Heart left ventricle (tissue), 16 donors: Measurements from ENCODE around the gene ROBO1. TPM values are rescaled to one million over a fixed set of nuclear protein-coding genes. Genes with fewer than 3 reads are reported as not detected.
A peak's percentile ranks its signal among the peaks of the same experiment; 100 is the strongest.

Experiments used
- ATAC-seq, 4 donors: fragments of 200-7000 bp; cut with Tn5 transposase; one replicate each; pipeline ENCODE4 v1.9.1; 2020 to 2022; ENCODE audit warnings: moderate library complexity in 4 of 4, mild to moderate bottlenecking in 3 of 4, moderate number of reproducible peaks in 1 of 4
- DNase-seq, 5 donors: peaks; one replicate each; pipeline ENCODE4 v3.0.0-alpha.2; 2020
- H3K27ac ChIP-seq, 12 donors: fragments of 200-600 bp; sonication (generic) in 4 of 12; one replicate each; pipeline versions ENCODE4 v1.5.0 to v1.8.0; 2016 to 2022; ENCODE audit warnings: mild to moderate bottlenecking in 2 of 12
- H3K27me3 ChIP-seq, 9 donors: fragments of 200-600 bp; sonication (generic) in 2 of 9; one replicate each; pipeline versions ENCODE4 v1.5.1 to v1.8.0; 2016 to 2022; ENCODE audit warnings: mild to moderate bottlenecking in 3 of 9
- H3K36me3 ChIP-seq, 9 donors: fragments of 200-600 bp; sonication (generic) in 2 of 9; one replicate each; pipeline versions ENCODE4 v1.5.0 to v1.8.0; 2018 to 2022; ENCODE audit warnings: mild to moderate bottlenecking in 2 of 9
- H3K4me1 ChIP-seq, 12 donors: fragments of 200-600 bp; sonication (generic) in 4 of 12; one replicate each; pipeline versions ENCODE4 v1.5.0 to v1.8.0; 2016 to 2022; ENCODE audit warnings: mild to moderate bottlenecking in 3 of 12
- H3K4me3 ChIP-seq, 12 donors: fragments of 200-600 bp; sonication (generic) in 4 of 12; one replicate each; pipeline versions ENCODE4 v1.5.0 to v1.8.0; 2017 to 2022; ENCODE audit warnings: mild to moderate bottlenecking in 9 of 12, moderate library complexity in 4 of 12
- H3K9me3 ChIP-seq, 12 donors: fragments of 200-600 bp; sonication (generic) in 4 of 12; one replicate each; pipeline versions ENCODE4 v1.5.0 to v1.8.0; 2016 to 2022; ENCODE audit warnings: mild to moderate bottlenecking in 1 of 12
- CTCF ChIP-seq, 12 donors: fragments of 200-600 bp; sonication (generic) in 4 of 12; IDR thresholded peaks; one replicate each; pipeline versions ENCODE4 v1.5.0 to v1.8.0; 2018 to 2022; ENCODE audit warnings: antibody characterized with exemption in 12 of 12, mild to moderate bottlenecking in 5 of 12
- POLR2A ChIP-seq, 2 donors: fragments of 450-650 bp; IDR thresholded peaks; one replicate each; pipeline ENCODE4 v1.6.1; 2017; ENCODE audit warnings: antibody characterized with exemption in 2 of 2, mild to moderate bottlenecking in 2 of 2, moderate library complexity in 2 of 2
- WGBS, 4 donors: extraction: QIAGEN DNeasy Blood & Tissue Kit in 2 of 4; methylation state at CpG; one replicate each; pipeline versions ENCODE4 v1.1.5 to v1.1.7; 2013 to 2018; 5-methylcytosine and 5-hydroxymethylcytosine counted together
- intact Hi-C, 10 donors: fragments of 100-400 bp; cut with DNase I; formaldehyde crosslinking; loops; one replicate each; pipeline versions ENCODE4 v1.11.1 to v1.14.2; 2022
- polyA plus RNA-seq, 2 donors: library from polyadenylated mRNA; stranded (reverse); fragments of 200-250 nt; gene quantifications; one replicate each; pipeline ENCODE4 v1.2.3, GENCODE V29; 2013
- total RNA-seq, 9 donors: library from RNA; depleted of rRNA in 2 of 9; stranded (reverse); fragments of >200 nt in 2 of 9; fragmentation: NEBNext Ultra II Directional in 3 of 9; extraction: Animal tissue kit (Norgen Biotek cat#: 25700) in 3 of 9; gene quantifications; one replicate each; pipeline versions ENCODE4 v1.1.0 to v1.2.4, GENCODE V29; 2016 to 2023
- donor health status: ischemic (EF 13 %, LVEDD 7.1; RV severe dilation, severe dysfunction).
- donor health status: healthy with polysubstance abuse.
- donor health status: DM: no; HTN: yes; CAD: no.
- donor health status: DM: no; HTN: no; CAD: no.
- donor health status: ischemic (EF 25% LVEDD 6.9; RV normal size, moderate dysfunction).
- donor health status: ischemic (EF 25% LVEDD 5.7; RV mildly dilated, moderate dysfunction).
- donor health status: healthy.
- donor health status: DM: yes; HTN: yes; CAD: no.
- donor health status: ischemic (EF 35%, LVEDD 5.7; RV mildly dilated, moderate dysfunction).
- donor health status: nonischemic (EF 11% LVEDD 7.7; RV severe dilation, severe dysfunction).
- donor health status: DM: yes; HTN: yes; CAD: no.
- donor health status: PGD.
- donor health status: ischemic (EF 29% LVEDD 5.4; RV normal size, mild dysfunction).
- donor health status: nonischemic (EF 23%, LVEDD 6.1; RV moderate dilation, normal function).

ROBO1 gene
- total and polyA plus RNA-seq, 11 donors: 1.4 to 14.8 (median 5.7) TPM

DNA sequence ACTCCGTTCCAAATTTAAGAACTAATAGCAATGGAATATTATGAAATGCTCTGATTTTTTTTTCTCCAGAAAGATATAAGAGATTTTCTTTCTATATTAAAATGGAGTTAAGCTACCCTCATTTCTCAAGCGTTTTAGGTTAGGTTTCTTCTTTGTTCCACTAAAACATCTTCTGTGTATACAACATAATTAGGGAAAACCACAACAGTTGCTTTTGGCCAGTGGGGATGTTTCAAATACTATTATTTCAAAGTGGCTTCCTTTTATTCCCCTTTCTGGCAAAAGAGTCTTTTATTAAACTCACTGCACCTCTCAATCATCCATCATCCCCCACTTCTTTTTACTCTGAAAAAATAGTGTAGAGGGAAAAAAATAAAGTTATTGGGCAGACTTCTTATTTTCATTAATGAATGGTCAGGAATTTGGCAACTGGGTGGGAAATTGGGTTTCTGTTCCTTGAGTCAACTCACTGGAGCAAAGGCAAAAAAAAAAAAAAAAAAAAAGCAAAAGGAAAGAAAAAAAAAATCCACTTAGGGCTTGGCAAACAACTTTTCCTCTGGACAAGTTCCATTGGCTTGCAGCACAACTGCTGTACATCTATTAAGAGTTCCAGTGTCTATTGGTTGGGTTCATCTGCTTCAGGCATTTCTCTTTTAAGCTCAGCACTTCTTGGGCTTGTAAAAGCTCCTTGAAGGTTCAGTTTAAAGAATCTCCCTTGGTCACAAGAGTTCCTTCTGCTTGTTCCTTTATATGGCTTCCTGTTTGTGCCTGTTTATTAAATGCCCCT, 963.4 kb downstream of the ROBO1 start:
- no peak overlapping the region for H3K4me3 ChIP-seq
- no peaks in the 10 kb centered on the region for H3K9me3 ChIP-seq
- intact Hi-C loops: no loop called here
- DNase-seq (peak in 1 of 5 donors; percentile 11), ATAC-seq (peak in 2 of 4 donors; percentile 52 to 69)
- 33 to 45% (median 38%) methylated on average over 2 of the region's 2 CpGs for WGBS, 4 donors
- H3K4me1 ChIP-seq: peaks cover 0 to 13% (median 0%) of the 10 kb centered on the region in 12 donors
- TF ChIP-seq CTCF (IDR thresholded peaks at IDR 0.05): no peak
- no peak for TF ChIP-seq POLR2A (IDR thresholded peaks at IDR 0.05)
- H3K27ac ChIP-seq: peak overlapping the region in 1 of 12 donors; percentile 8
- H3K36me3 ChIP-seq: no peaks in the 10 kb centered on the region
- H3K27me3 ChIP-seq: no peaks in the 10 kb centered on the region

- WGBS, 4 donors: 48 to 99% (median 96%) methylated on average over 1 of the region's 1 CpG
- DNase-seq: no peak
Observed at GRCh38 chr3:78802562-78802930, 965.3 kb downstream of the ROBO1 start.

DNA sequence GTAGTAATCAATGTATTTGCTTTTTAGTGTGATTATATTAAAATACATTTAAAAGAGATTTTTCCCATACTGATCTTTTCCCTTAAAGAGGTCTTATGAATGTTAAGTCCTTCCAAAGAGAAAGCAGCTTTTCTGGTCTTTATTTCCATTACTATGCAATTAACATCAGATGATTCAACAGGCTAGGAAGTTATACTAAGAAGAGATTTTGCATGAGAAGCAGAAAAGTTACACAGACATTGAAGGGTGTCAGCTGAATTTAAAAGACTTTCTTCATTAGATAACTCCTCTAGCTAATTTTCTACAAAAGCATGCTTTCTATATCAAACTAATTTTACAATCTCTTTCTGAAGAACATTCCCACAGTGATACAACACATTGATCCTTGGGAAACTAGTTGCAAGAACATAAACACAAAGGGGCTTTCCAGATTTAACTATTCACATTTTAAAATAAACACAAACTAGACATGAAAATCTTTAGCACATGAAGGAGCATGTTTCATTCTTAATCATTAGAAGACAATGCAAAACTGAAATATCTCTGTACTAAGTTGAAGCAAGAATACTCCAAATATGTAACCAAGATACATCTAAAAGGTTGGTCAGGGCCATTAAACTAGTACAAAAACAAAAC, 965.8 kb downstream of the ROBO1 start:
- Histone ChIP-seq H3K4me3 (no peak overlapping the region), H3K9me3 (no peaks in the 10 kb centered on the region), H3K4me1 (peaks cover 0 to 13% (median 0%) of the 10 kb centered on the region in 12 donors), H3K36me3 (no peaks in the 10 kb centered on the region), H3K27ac (no peak overlapping the region), H3K27me3 (no peaks in the 10 kb centered on the region)
- TF ChIP-seq POLR2A (IDR thresholded peaks at IDR 0.05) (no peak), CTCF (IDR thresholded peaks at IDR 0.05) (no peak)
- intact Hi-C loops: no loop called here
- DNase-seq: no peak
- ATAC-seq: no peak

More at GRCh38 chr3:78802562-78802930, 965.3 kb downstream of the ROBO1 start:
- ATAC-seq: no peak
- TF ChIP-seq CTCF (IDR thresholded peaks at IDR 0.05) (no peak), POLR2A (IDR thresholded peaks at IDR 0.05) (no peak)
- H3K27ac ChIP-seq: no peak overlapping the region
- H3K36me3 ChIP-seq: no peaks in the 10 kb centered on the region
- no peaks in the 10 kb centered on the region for H3K27me3 ChIP-seq
- H3K9me3 ChIP-seq: no peaks in the 10 kb centered on the region
- intact Hi-C loops: no loop called here
- no peak overlapping the region for H3K4me3 ChIP-seq
- peaks cover 0 to 13% (median 0%) of the 10 kb centered on the region in 12 donors for H3K4me1 ChIP-seq

GRCh38 chr3:78799681-78800080, 968.1 kb downstream of the ROBO1 start:
- Histone ChIP-seq H3K4me1 (peaks cover 0 to 13% (median 0%) of the 10 kb centered on the region in 12 donors), H3K9me3 (no peaks in the 10 kb centered on the region), H3K27ac (no peak overlapping the region), H3K36me3 (no peaks in the 10 kb centered on the region), H3K4me3 (no peak overlapping the region), H3K27me3 (no peaks in the 10 kb centered on the region)
- DNase-seq (no peak), ATAC-seq (no peak)
- WGBS, 4 donors: 74 to 93% (median 88%) methylated on average over 1 of the region's 1 CpG
- intact Hi-C loops: no loop called here
- TF ChIP-seq CTCF (IDR thresholded peaks at IDR 0.05) (no peak), POLR2A (IDR thresholded peaks at IDR 0.05) (no peak)
